Spleen (tissue), 11 donors: ENCODE measurements around the gene XIRP2. TPM values are rescaled to one million over a fixed set of nuclear protein-coding genes. Genes with fewer than 3 reads are reported as not detected.
"Not testable (repeated sequence)": the region's sequence is repeated elsewhere in the genome, so short reads cannot be mapped to it uniquely, and the experiment has no call there.

Experiments
- DNase-seq: peaks from one replicate; pipeline ENCODE4 v3.0.0-alpha.2; 2020
- H3K27ac ChIP-seq, 8 donors: fragments of 200-600 bp; sonication (generic) in 7 of 8; 1 replicate in 4 of 8; 2 replicates in 4 of 8; pipeline versions ENCODE4 v1.5.0 to v1.8.0; 2016 to 2021; ENCODE audit warnings: inconsistent platforms in 4 of 8, mild to moderate bottlenecking in 4 of 8, moderate library complexity in 1 of 8
- H3K27me3 ChIP-seq, 7 donors: fragments of 200-600 bp; sonication (generic) in 6 of 7; replicated peaks in 1 of 7; 1 replicate in 4 of 7; 2 replicates in 3 of 7; pipeline versions ENCODE4 v1.5.0 to v1.8.0; 2016 to 2021; ENCODE audit warnings: inconsistent platforms in 3 of 7, mild to moderate bottlenecking in 1 of 7
- H3K36me3 ChIP-seq, 6 donors: fragments of 200-600 bp; sonication (generic) in 5 of 6; 1 replicate in 4 of 6; 2 replicates in 2 of 6; pipeline versions ENCODE4 v1.5.0 to v1.8.0; 2016 to 2021; ENCODE audit warnings: inconsistent platforms in 2 of 6
- H3K4me1 ChIP-seq, 6 donors: fragments of 200-600 bp; sonication (generic) in 5 of 6; 1 replicate in 3 of 6; 2 replicates in 3 of 6; pipeline versions ENCODE4 v1.5.0 to v1.8.0; 2016 to 2021; ENCODE audit warnings: inconsistent platforms in 3 of 6
- H3K4me3 ChIP-seq, 8 donors: fragments of 200-600 bp; sonication (generic) in 7 of 8; 1 replicate in 4 of 8; 2 replicates in 4 of 8; pipeline versions ENCODE4 v1.5.0 to v1.8.0; 2016 to 2021; ENCODE audit warnings: inconsistent platforms in 4 of 8, mild to moderate bottlenecking in 4 of 8, moderate library complexity in 2 of 8
- H3K9me3 ChIP-seq, 8 donors: fragments of 200-600 bp; sonication (generic) in 7 of 8; 1 replicate in 4 of 8; 2 replicates in 4 of 8; pipeline versions ENCODE4 v1.5.0 to v1.8.0; 2016 to 2021; ENCODE audit warnings: inconsistent platforms in 4 of 8
- CTCF ChIP-seq, 11 experiments: fragments of 200-600 bp in 7 of 11; fragments of 450-650 bp in 4 of 11; sonication (generic) in 4 of 11; IDR thresholded peaks in 8 of 11; conservative IDR thresholded peaks in 3 of 11; 1 replicate in 7 of 11; 2 replicates in 4 of 11; pipeline versions ENCODE4 v1.4.0 to v1.8.0; 2016 to 2021; ENCODE audit warnings: antibody characterized with exemption in 11 of 11, inconsistent platforms in 4 of 11, mild to moderate bottlenecking in 1 of 11
- POLR2A ChIP-seq, 3 donors: fragments of 450-650 bp; IDR thresholded peaks; one replicate each; pipeline ENCODE4 v1.5.1; 2017; ENCODE audit warnings: antibody characterized with exemption in 3 of 3, mild to moderate bottlenecking in 1 of 3
- POLR2AphosphoS5 ChIP-seq, 3 donors: sonication (generic); formaldehyde crosslinking; IDR thresholded peaks; one replicate each; pipeline ENCODE4 v1.5.1; 2017; ENCODE audit warnings: antibody characterized with exemption in 3 of 3
- WGBS, 5 donors: extraction: QIAGEN DNeasy Blood & Tissue Kit in 3 of 5; methylation state at CpG; one replicate each; pipeline versions ENCODE4 v1.1.5 to v1.1.7; 2013 to 2018; 5-methylcytosine and 5-hydroxymethylcytosine counted together
- intact Hi-C: fragments of 100-400 bp; cut with DNase I; formaldehyde crosslinking; loops from one replicate; pipeline ENCODE4 v1.15.0; 2023; ENCODE audit warnings: low total_unique reads
- polyA plus RNA-seq, 3 donors: library from polyadenylated mRNA; stranded (reverse); fragments of 200-250 nt; gene quantifications; one replicate each; pipeline ENCODE4 v1.2.1, GENCODE V29; 2013
- total RNA-seq, 7 donors: library from RNA; depleted of rRNA in 3 of 7; stranded (reverse); fragments of >200 nt in 3 of 7; fragmentation: NEBNext Ultra II Directional in 4 of 7; extraction: Animal tissue kit (Norgen Biotek cat#: 25700) in 4 of 7; gene quantifications; one replicate each; pipeline versions ENCODE4 v1.1.0 to v1.2.1, GENCODE V29; 2016 to 2021
- donor health status: healthy with polysubstance abuse.
- donor health status: DM: no; HTN: no; CAD: no; lungs with moderate emphysema.
- donor health status: DM: no; HTN: no; CAD: no.
- donor health status: Bipolar disorder and iron deficiency.
- donor health status: healthy.
- donor health status: DM: no; HTN: no; CAD: no.
- donor health status: DM: yes; HTN: yes; CAD: no.

The XIRP2 gene
- total and polyA plus RNA-seq, 10 donors, result 0.10 to 3.2 (median 0.47) TPM

- H3K36me3 ChIP-seq, result no peaks in the 10 kb centered on the region
- TF ChIP-seq POLR2A (IDR thresholded peaks at IDR 0.05) (no peak), CTCF (IDR thresholded peaks at IDR 0.05 in 8 of 11, conservative IDR thresholded peaks at IDR 0.05 in 3 of 11) (no peak), POLR2AphosphoS5 (IDR thresholded peaks at IDR 0.05) (no peak)
- intact Hi-C loops, result no loop called here
- DNase-seq, result no peak
- H3K4me1 ChIP-seq, result no peaks in the 10 kb centered on the region
- H3K9me3 ChIP-seq, result peaks cover 0 to 6% (median 0%) of the 10 kb centered on the region in 8 donors
- no peak overlapping the region for H3K27ac ChIP-seq
- H3K4me3 ChIP-seq, result no peak overlapping the region
- H3K27me3 ChIP-seq, result no peaks in the 10 kb centered on the region
- WGBS, 5 donors, result 82 to 93% (median 84%) methylated on average over 4 of the region's 4 CpGs
These were observed 169.2 kb downstream of the XIRP2 start for GRCh38 chr2:167057446-167057845.

- no peaks in the 10 kb centered on the region for H3K4me1 ChIP-seq
- H3K27ac ChIP-seq, result no peak overlapping the region
- peaks cover 0 to 6% (median 0%) of the 10 kb centered on the region in 8 donors for H3K9me3 ChIP-seq
- intact Hi-C loops, result no loop called here
- no peaks in the 10 kb centered on the region for H3K27me3 ChIP-seq
- 78 to 94% (median 90%) methylated on average over 10 of the region's 10 CpGs for WGBS, 5 donors
- no peak for DNase-seq
- H3K36me3 ChIP-seq, result no peaks in the 10 kb centered on the region
- TF ChIP-seq CTCF (IDR thresholded peaks at IDR 0.05 in 8 of 11, conservative IDR thresholded peaks at IDR 0.05 in 3 of 11) (no peak), POLR2AphosphoS5 (IDR thresholded peaks at IDR 0.05) (no peak), POLR2A (IDR thresholded peaks at IDR 0.05) (no peak)
- H3K4me3 ChIP-seq, result no peak overlapping the region
These were observed 170.9 kb downstream of the XIRP2 start for GRCh38 chr2:167059173-167059572.

GRCh38 chr2:167069855-167070254 lies 181.6 kb downstream of the XIRP2 start:
- Histone ChIP-seq H3K27ac (no peak overlapping the region), H3K4me1 (no peaks in the 10 kb centered on the region), H3K4me3 (no peak overlapping the region), H3K36me3 (no peaks in the 10 kb centered on the region), H3K9me3 (no peaks in the 10 kb centered on the region), H3K27me3 (no peaks in the 10 kb centered on the region)
- TF ChIP-seq CTCF (IDR thresholded peaks at IDR 0.05 in 8 of 11, conservative IDR thresholded peaks at IDR 0.05 in 3 of 11), result no peak
- no peak for TF ChIP-seq POLR2A (IDR thresholded peaks at IDR 0.05)
- no peak for TF ChIP-seq POLR2AphosphoS5 (IDR thresholded peaks at IDR 0.05)
- intact Hi-C loops, result no loop called here
- no peak for DNase-seq
- WGBS, 5 donors, result 70 to 83% (median 78%) methylated on average over 1 of the region's 1 CpG

GRCh38 chr2:167075708-167076107 lies 187.4 kb downstream of the XIRP2 start:
- DNase-seq, H3K4me1 ChIP-seq, H3K27ac ChIP-seq, H3K27me3 ChIP-seq, H3K36me3 ChIP-seq, intact Hi-C loops, H3K9me3 ChIP-seq, H3K4me3 ChIP-seq: not testable (repeated sequence)
- 90 to 96% (median 92%) methylated on average over 8 of the region's 8 CpGs for WGBS, 5 donors

- DNase-seq, H3K4me3 ChIP-seq, H3K27ac ChIP-seq, H3K27me3 ChIP-seq, intact Hi-C loops, H3K36me3 ChIP-seq, H3K4me1 ChIP-seq: not testable (repeated sequence)
- 79 to 96% (median 80%) methylated on average over 3 of the region's 3 CpGs for WGBS, 5 donors
- H3K9me3 ChIP-seq, result peaks cover 0 to 30% (median 6%) of the 10 kb centered on the region in 8 donors
These were observed 210.7 kb downstream of the XIRP2 start for GRCh38 chr2:167098931-167099330.
